Activated CD4-positive, alpha-beta T cell treated with anti-CD3 and anti-CD28 coated beads, Interleukin-10, Interleukin-2, amounts not matched to agents 100 ng/mL and 50 ng/mL, durations not matched to agents 16 hours and 8 hours (primary cell): ENCODE measurements around the gene KANTR.
"Not testable (repeated sequence)": the region's sequence is repeated elsewhere in the genome, so short reads cannot be mapped to it uniquely, and the experiment has no call there.

Experiments
- DNase-seq: peaks from one replicate; pipeline ENCODE4 v3.0.0-alpha.2; 2020

Gene KANTR

DNA sequence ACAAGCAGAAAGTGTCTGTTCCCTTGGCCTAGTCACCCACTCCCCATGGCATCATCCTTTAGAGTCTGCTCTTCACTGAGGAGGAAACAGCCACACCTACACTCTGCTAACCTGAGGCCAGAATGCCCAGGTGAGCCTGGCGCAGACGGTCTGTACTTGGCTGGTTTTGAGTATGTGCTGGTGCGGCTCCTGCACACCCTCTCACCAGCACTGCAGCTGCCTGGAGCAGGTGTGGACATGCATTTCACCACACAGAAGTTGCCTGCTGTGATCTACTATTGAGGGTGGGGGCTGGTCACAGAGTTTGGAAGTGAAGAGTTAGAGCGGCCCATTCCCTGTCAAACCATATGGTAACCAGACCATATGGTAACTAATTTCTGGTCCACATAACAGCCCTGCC, 39.5 kb downstream of the KANTR start:
- DNase-seq, result no peak

DNA sequence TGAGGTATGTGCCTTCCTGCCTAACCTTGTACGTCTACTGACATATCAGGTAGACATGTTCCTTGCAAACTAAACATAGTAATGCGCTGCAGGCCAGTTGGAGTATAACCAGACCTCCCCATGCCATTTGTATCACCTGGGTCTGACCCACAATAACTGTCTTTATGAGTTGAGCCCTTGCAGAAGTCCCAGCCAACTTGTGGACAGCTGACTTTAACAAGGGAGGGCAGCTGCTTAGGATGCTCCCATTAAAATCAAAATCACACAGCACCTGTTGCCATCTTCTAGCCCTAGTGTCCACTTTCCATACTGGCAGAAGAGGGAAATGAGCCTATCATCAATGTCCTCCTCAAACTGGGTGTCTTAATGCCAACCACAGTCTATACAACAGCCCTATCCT, 41.6 kb downstream of the KANTR start:
- DNase-seq, result no peak

DNA sequence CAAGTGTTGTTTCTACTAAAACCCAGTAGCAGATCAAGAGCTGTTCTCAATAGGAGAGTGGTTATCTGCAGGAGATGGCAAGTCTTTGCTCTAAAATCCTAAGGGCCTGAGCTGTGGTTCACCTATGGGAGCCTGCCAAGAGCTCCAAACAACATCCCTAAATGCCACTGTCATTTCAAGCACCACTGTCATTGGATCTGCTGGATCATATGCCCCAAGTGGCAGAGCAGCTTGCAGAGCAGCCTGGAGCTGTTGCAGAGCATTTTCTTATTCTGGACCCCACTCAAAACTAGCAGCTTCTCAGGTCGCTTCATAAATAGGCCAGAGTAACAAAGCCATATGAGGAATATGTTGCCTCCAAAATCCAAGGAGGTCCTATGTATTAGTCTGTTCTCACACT, 59.6 kb downstream of the KANTR start:
- DNase-seq, result no peak

DNA sequence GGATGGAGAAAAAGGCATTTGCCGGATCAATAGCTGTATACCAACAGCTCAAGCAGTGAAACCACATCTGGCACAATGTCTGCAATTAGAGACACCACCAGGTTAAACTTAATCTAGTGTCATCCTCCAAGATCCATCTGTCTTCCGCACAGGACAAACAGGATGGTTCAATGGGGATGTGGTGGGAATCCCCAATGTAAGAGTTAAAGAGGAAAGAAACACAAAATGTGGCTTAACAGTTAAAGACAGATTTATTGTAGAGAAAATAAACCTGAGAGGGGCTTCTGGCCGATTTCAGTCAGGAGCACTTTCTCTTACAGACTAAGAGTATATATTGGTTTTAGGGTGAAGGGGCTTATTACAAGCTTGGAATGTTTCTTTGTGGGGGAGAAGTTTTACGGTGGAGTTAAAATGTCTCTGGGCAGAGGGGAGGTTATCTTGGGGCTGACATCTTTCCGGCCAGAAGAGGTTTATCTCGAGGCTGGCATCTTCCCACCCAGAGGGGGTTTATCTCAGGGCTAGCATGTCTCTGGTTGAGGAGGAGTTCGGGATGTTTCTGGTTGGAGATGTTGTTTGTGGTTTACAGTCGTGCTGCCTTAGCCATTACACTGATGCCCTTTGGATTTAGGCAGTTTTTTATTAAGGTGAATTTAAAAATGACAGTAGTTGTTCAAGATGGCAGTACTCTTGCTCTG, 61.7 kb downstream of the KANTR start:
- DNase-seq, result no peak

DNA sequence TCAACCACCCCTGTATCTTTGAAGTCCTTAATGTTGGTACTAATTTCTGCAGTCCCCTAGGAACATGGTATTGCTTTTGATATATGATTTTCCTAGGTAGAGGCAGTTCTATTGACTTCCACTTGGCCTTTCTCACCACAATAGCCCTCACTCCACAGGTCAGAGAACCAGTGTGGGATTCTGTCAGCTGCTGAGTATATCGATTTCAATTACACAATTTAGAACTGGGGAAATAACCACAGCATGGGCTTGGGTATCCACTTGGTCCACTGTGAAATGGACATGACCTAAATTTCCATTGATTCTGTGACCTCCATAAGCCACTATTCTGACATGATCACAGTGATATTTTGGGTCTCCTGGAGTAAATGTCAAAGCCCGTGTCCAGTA, 62.3 kb downstream of the KANTR start:
- no peak for DNase-seq

DNA sequence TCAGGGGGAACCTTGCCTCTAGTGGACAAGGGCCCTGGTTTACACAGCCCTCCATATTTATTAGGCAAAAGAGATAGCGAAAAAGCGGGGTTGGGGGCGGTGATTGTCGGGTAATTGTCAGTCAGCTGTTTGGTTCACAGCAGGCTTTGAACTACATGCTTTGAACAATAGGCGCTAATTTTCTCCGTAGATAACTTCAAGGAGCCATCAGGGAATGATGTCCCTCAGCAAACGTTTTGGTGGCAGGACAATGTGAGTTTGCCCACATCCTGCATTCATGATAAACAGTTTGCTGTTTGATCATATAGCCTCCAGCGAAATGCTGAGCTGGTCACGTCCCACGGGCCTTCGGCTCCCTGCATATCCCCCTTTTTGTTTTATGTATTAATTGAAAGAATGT, 65.2 kb downstream of the KANTR start:
- no peak for DNase-seq

DNA sequence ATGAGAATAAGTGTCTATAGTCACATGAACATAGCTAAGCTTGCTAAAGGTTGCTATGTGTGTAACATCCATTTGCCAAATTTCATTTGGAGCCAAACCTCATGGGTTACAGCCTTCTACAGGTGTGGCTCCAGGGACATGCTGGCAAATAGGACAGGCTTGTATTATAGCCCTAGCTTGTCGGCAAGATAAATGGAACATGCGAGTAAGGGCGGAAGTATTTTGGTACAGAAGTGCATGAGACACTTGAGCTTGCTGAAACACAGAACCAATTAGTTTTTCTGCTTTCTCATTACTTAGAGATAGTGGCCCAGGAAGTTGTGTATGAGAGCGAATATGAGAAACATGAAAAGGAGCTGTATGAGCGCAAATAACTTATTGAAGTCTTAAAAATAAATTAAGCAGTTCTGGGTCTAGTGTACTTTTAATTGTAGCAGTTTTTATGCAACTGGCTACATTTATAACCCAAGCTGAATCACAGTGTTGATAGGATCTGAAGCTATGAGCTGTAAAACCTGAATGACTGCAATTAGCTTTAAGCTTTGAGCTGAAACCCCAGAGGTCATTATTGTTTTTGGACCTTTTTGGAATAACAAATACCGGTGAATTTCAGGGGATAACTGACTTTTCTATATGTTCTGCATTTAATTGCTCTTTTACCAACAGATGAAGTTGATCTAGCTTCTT, 66.5 kb downstream of the KANTR start:
- no peak for DNase-seq

DNA sequence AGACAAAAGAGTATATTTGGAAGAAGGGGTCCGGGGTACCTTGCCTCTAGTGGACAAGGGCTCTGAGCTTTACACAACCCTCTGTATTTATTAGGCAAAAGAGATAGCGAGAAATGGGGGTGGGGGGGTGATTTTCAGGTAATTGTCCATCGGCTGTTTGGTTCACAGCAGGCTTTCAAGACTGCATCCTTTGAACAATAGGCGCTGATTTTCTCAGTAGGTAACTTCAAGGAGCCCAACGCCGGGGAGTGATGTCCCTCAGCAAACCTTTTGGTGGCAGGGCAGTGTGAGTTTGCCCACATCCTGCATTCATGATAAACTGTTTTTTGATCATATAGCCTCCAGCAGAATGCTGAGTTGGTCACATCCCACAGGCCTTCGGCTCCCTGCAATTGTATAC, 69.5 kb downstream of the KANTR start:
- DNase-seq, result no peak

DNA sequence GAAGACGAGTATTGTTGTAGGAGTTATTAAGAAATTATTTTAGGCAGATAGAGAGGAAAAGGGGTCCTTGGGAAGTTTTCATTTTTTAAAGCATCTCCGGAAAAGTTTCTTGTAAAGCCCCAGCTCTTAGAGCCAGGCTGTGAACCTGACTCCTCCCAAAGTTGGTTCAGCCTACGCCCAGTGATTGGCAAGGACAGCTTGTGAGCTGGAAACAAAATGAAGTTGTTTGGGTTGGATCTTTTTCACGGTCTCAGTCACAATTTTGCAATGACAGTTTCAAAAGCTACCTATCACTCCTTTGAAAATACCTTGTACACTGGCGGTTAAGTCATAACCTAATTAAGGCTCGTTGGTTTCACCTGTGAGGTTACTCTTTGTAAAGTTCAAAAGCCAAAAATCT, 70.6 kb downstream of the KANTR start:
- DNase-seq, result not testable (repeated sequence)

DNA sequence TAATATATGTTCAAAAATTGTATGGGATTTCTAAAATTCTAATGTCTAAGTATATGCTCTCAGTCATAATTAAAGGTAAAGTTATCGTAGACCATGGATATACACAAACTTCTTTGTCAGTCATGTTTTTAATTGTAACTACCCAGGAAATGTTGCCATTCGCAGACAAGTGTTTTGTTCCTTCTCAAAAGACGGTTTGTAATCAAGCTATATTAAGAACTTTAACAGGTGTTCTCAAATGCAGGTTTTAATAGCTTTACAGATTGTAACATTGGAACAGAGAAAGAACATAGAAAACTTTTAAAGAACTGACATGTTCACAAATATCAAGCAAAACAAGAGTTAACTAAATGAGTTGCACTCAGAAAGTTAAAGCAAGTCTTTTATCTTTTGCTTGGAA, 72.2 kb downstream of the KANTR start:
- DNase-seq, result no peak

DNA sequence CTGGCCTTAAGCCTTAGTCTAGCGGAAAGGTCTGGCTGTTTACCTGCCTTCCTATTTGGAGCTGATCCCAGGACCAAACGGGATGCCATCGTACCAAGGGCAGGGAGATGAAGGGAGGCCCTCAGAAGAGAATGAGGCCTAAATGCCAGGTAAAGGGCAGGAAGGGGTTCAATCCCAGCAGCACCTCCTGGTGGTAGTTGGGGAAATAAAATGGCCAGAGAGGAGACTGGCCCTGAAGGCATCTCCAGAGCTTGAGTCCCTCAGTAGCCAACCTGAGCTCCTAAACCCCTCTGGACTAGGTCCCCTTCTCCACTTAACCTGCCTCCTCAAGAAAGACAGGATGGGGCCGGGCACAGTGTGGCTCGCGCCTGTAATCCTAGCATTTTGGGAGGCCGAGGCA, 77.4 kb downstream of the KANTR start:
- DNase-seq, result no peak
